SU-DHL-6 (cell line): ENCODE results near the gene ABHD8.

Experiments
- H2AFZ ChIP-seq: fragments of 200-600 bp; sonication (generic); 2 replicates; pipeline ENCODE4 v1.6.1; 2014; ENCODE audit warnings: low read depth, mild to moderate bottlenecking, moderate library complexity, mixed read lengths, antibody characterized with exemption, low read length; ENCODE audit not compliant: severe bottlenecking
- H3F3A ChIP-seq: fragments of 200-600 bp; shearing (Covaris generic); 2 replicates; pipeline ENCODE4 v1.6.0; 2016; ENCODE audit warnings: antibody characterized with exemption, mild to moderate bottlenecking; ENCODE audit not compliant: insufficient read depth
- H3K27ac ChIP-seq: fragments of 200-600 bp; sonication (generic); 2 replicates; pipeline ENCODE4 v1.5.1; 2016; ENCODE audit warnings: low read depth, mild to moderate bottlenecking, low read length, moderate library complexity, mixed read lengths
- H3K27me3 ChIP-seq: fragments of 200-600 bp; sonication (generic), shearing (Covaris generic); 2 replicates; pipeline ENCODE4 v1.6.0; 2014; ENCODE audit warnings: mild to moderate bottlenecking, low read length
- H3K36me3 ChIP-seq: fragments of 200-600 bp; sonication (generic); 2 replicates; pipeline ENCODE4 v1.6.1; 2014; ENCODE audit warnings: mild to moderate bottlenecking, low read length, mixed read lengths
- H3K4me2 ChIP-seq: fragments of 300-600, 200-600 bp; shearing (Covaris generic), sonication (generic); 2 replicates; pipeline ENCODE4 v1.6.0; 2014; ENCODE audit warnings: low read length, low read depth, mild to moderate bottlenecking; ENCODE audit not compliant: poor library complexity, severe bottlenecking
- H3K4me3 ChIP-seq: fragments of 200-600 bp; sonication (generic); 2 replicates; pipeline ENCODE4 v1.5.1; 2014; ENCODE audit warnings: antibody characterized with exemption, low read length, mild to moderate bottlenecking, mixed read lengths; ENCODE audit not compliant: insufficient read depth, poor library complexity, severe bottlenecking
- H3K79me2 ChIP-seq: fragments of 200-600 bp; sonication (generic); 2 replicates; pipeline ENCODE4 v1.6.1; 2014; ENCODE audit warnings: mild to moderate bottlenecking, low read length, moderate library complexity; ENCODE audit not compliant: insufficient read depth
- H3K9ac ChIP-seq: fragments of 200-600 bp; sonication (generic); 2 replicates; pipeline ENCODE4 v1.7.0; 2014; ENCODE audit warnings: mild to moderate bottlenecking, low read length
- H3K9me2 ChIP-seq: fragments of 200-600 bp; sonication (generic); replicated peaks from 2 replicates; pipeline ENCODE4 v1.6.1; 2014; ENCODE audit warnings: low read length; ENCODE audit not compliant: insufficient read depth
- H3K9me3 ChIP-seq: fragments of 200-600 bp; sonication (generic); 2 replicates; pipeline ENCODE4 v1.6.1; 2014; ENCODE audit warnings: low read length, mixed read lengths; ENCODE audit not compliant: insufficient read depth
- H4K20me1 ChIP-seq: fragments of 200-600 bp; sonication (generic); 2 replicates; pipeline ENCODE4 v1.6.1; 2014; ENCODE audit warnings: low read depth, mild to moderate bottlenecking, antibody characterized with exemption, low read length, moderate library complexity, mixed read lengths
- CTCF ChIP-seq: fragments of 200-600 bp; sonication (generic); IDR thresholded peaks from one replicate; pipeline ENCODE4 v1.5.1; 2017; ENCODE audit warnings: antibody characterized with exemption, mild to moderate bottlenecking, low read length, moderate library complexity; ENCODE audit not compliant: insufficient read depth, poor library complexity, severe bottlenecking
- EZH2phosphoT487 ChIP-seq: fragments of 200-600 bp; sonication (generic), shearing (Covaris generic); conservative IDR thresholded peaks from 2 replicates; pipeline ENCODE4 v1.6.1; 2018; ENCODE audit warnings: mild to moderate bottlenecking, antibody characterized with exemption, low read length, moderate library complexity, mixed read lengths

ABHD8 gene

GRCh38 chr19:17246681-17247425 is 56.4 kb downstream of the ABHD8 start:
- peak overlapping the region; percentile 67 for H3K27ac ChIP-seq

GRCh38 chr19:17245535-17245984 is 57.7 kb downstream of the ABHD8 start, which contains the start of gene NR2F6:
Gene NR2F6 (minus strand): TSS chr19:17245919. CDS start chr19:17245220, 699 bp downstream.
- Histone ChIP-seq H3K9me3 (no peaks in the 10 kb centered on the region), H3K27ac (peak within 1 kb of the TSS; percentile 67), H3K79me2 (peaks cover 3% of the 10 kb centered on the region; the same call in 1 of the 2 replicates), H3K27me3 (no peaks in the 10 kb centered on the region), H3K36me3 (no peaks in the 10 kb centered on the region), H3K9ac (peak within 1 kb of the TSS; percentile 68), H4K20me1 (no peaks in the 10 kb centered on the region), H3K9me2 (no peaks in the 10 kb centered on the region), H3K4me2 (peak within 1 kb of the TSS; percentile 93), H2AFZ (peak within 1 kb of the TSS; percentile 72), H3F3A (peaks cover 10% of the 10 kb centered on the region), H3K4me3 (peak within 1 kb of the TSS; percentile 64)
- TF ChIP-seq CTCF (no peak), EZH2phosphoT487 (no peak)

More at GRCh38 chr19:17246681-17247425, 56.4 kb downstream of the ABHD8 start:
- H3K9ac ChIP-seq: peak overlapping the region; percentile 68
- H3K79me2 ChIP-seq: peaks cover 3% of the 10 kb centered on the region; the same call in 1 of the 2 replicates
- H3K4me2 ChIP-seq: peak overlapping the region; percentile 93
- no peaks in the 10 kb centered on the region for H3K27me3 ChIP-seq
- peaks cover 10% of the 10 kb centered on the region for H3F3A ChIP-seq
- H3K9me2 ChIP-seq: no peaks in the 10 kb centered on the region
- H3K4me3 ChIP-seq: peak overlapping the region; percentile 64
- no peaks in the 10 kb centered on the region for H3K9me3 ChIP-seq
- no peak for TF ChIP-seq EZH2phosphoT487
- no peak for TF ChIP-seq CTCF
- H3K36me3 ChIP-seq: no peaks in the 10 kb centered on the region
- no peaks in the 10 kb centered on the region for H4K20me1 ChIP-seq
- H2AFZ ChIP-seq: peak overlapping the region; percentile 72

GRCh38 chr19:17244618-17245534 is 58.3 kb downstream of the ABHD8 start:
- Histone ChIP-seq H3K27ac (peak overlapping the region; percentile 26; the same call in 1 of the 2 replicates), H3K27me3 (no peaks in the 10 kb centered on the region), H3K36me3 (no peaks in the 10 kb centered on the region), H3K4me2 (peak overlapping the region; percentile 41), H2AFZ (no peak overlapping the region), H3K79me2 (peaks cover 3% of the 10 kb centered on the region; the same call in 1 of the 2 replicates), H3K9me2 (no peaks in the 10 kb centered on the region), H3K9ac (peak overlapping the region; percentile 59), H3K4me3 (peak overlapping the region; percentile 57), H3F3A (peaks cover 10% of the 10 kb centered on the region), H4K20me1 (no peaks in the 10 kb centered on the region), H3K9me3 (no peaks in the 10 kb centered on the region)
- TF ChIP-seq EZH2phosphoT487 (no peak), CTCF (no peak)
